K562 (cell line): ENCODE results near the gene MAP3K13.

Experiments
- ELF4 ChIP-seq: fragments of 450-650 bp; formaldehyde crosslinking; IDR thresholded peaks from 2 replicates; pipeline ENCODE4 v1.4.0; 2022; ENCODE audit warnings: missing genetic modification characterization
- HMGXB4 ChIP-seq: sonication (generic); formaldehyde crosslinking; IDR thresholded peaks from 2 replicates; pipeline ENCODE4 v1.8.1; 2023; ENCODE audit warnings: mild to moderate bottlenecking, missing genetic modification reagents
- JUN ChIP-seq, 2 experiments: sonication (generic) in 1 of 2; formaldehyde crosslinking in 1 of 2; IDR thresholded peaks; 2 replicates each; pipeline versions ENCODE4 v1.6.1 to v1.8.0; 2012 to 2022; ENCODE audit warnings: borderline replicate concordance in 2 of 2, mild to moderate bottlenecking in 2 of 2, improper control_type of control experiment in 1 of 2, low read depth in 1 of 2, low read length in 1 of 2, missing genetic modification reagents in 1 of 2
- POLR2A ChIP-seq: fragments of 450-650 bp; conservative IDR thresholded peaks from 2 replicates; pipeline ENCODE4 v1.6.1; 2016
- POLR2AphosphoS2 ChIP-seq: IDR thresholded peaks from 2 replicates; pipeline ENCODE4 v1.6.1; 2012; ENCODE audit warnings: low read length, improper control_type of control experiment
- REST ChIP-seq, 2 experiments: fragments of 450-650 bp; formaldehyde crosslinking in 1 of 2; IDR thresholded peaks; 2 replicates each; pipeline versions ENCODE4 v1.4.0 to v1.6.1; 2014 to 2020; ENCODE audit warnings: mild to moderate bottlenecking in 2 of 2, borderline replicate concordance in 1 of 2, low read depth in 1 of 2
- SIN3B ChIP-seq: fragments of 450-650 bp; IDR thresholded peaks from 2 replicates; pipeline ENCODE4 v1.6.1; 2017; ENCODE audit warnings: low read depth, mild to moderate bottlenecking, moderate library complexity
- SMC3 ChIP-seq: conservative IDR thresholded peaks from 2 replicates; pipeline ENCODE4 v1.6.1; 2011; ENCODE audit warnings: low read depth, low read length, improper control_type of control experiment; ENCODE audit not compliant: insufficient read depth
- ZBTB33 ChIP-seq: sonication (generic); formaldehyde crosslinking; IDR thresholded peaks from 2 replicates; pipeline ENCODE4 v1.8.1; 2023; ENCODE audit warnings: mild to moderate bottlenecking, missing genetic modification reagents
- ZNF224 ChIP-seq: sonication (generic); formaldehyde crosslinking; IDR thresholded peaks from 2 replicates; pipeline ENCODE4 v1.8.0; 2022; ENCODE audit warnings: mild to moderate bottlenecking, missing genetic modification reagents

- TF ChIP-seq ZBTB33 (no peak), SMC3 (no peak), ELF4 (CRISPR knock-in tag) (no peak), HMGXB4 (no peak), REST (IDR thresholded peaks at IDR 0.05; ENCODE audit: borderline replicate concordance) (no peak), REST (CRISPR knock-in tag; IDR thresholded peaks at IDR 0.05; ENCODE audit: low read depth) (no peak), SIN3B (no peak), POLR2A (no peak), JUN (IDR thresholded peaks at IDR 0.05; ENCODE audit: borderline replicate concordance, low read depth, low read length) (no peak), JUN (CRISPR knock-in tag; IDR thresholded peaks at IDR 0.05; ENCODE audit: borderline replicate concordance) (no peak), POLR2AphosphoS2 (no peak), ZNF224 (CRISPR knock-in tag) (no peak)
These were observed 25.6 kb upstream of the MAP3K13 start for GRCh38 chr3:185337231-185337816.
